CD4-positive, alpha-beta T cell treated with Interleukin-10 for 1 hour (primary cell): ENCODE data around the gene NKAPL.
"Not testable (repeated sequence)": the region's sequence is repeated elsewhere in the genome, so short reads cannot be mapped to it uniquely, and the experiment has no call there.

ENCODE experiments used
- DNase-seq: peaks from one replicate; pipeline ENCODE4 v3.0.0-alpha.2; 2020

NKAPL gene

GRCh38 chr6:28303570-28303969 lies 44.5 kb downstream of the NKAPL start:
- DNase-seq: peak; percentile 10

GRCh38 chr6:28306363-28306762 lies 47.3 kb downstream of the NKAPL start:
- DNase-seq: not testable (repeated sequence)
